Endothelial cell of coronary artery (primary cell): ENCODE measurements around the gene INF2. TPM values are rescaled to one million over a fixed set of nuclear protein-coding genes. Genes with fewer than 3 reads are reported as not detected.

Source experiments
- total RNA-seq: library from RNA; depleted of rRNA; stranded (reverse); fragments of >200 nt; gene quantifications from 2 replicates; pipeline ENCODE4 v1.2.3, GENCODE V29; 2014

INF2 gene
- total RNA-seq = 39.3 and 65.7 TPM in 2 replicates

GRCh38 chr14:104689109-104689880 lies at the start of gene INF2:
Gene INF2, plus strand, starts transcription at chr14:104689618. Its CDS starts 11,748 bp downstream, at chr14:104701366.

GRCh38 chr14:104723651-104724406 lies 34.4 kb downstream of the INF2 start, which contains the start of gene ADSS1:
Gene ADSS1, plus strand, starts transcription at chr14:104724229. Its CDS starts 42 bp downstream, at chr14:104724271.

GRCh38 chr14:104752735-104753527 lies 63.5 kb downstream of the INF2 start, which contains the start of gene SIVA1:
Gene SIVA1, plus strand, starts transcription at chr14:104753147. Its CDS starts 55 bp downstream, at chr14:104753202.

Other genes starting within 250 kb of the INF2 start
- gene C14orf180, start 109.9 kb upstream of the INF2 start, total RNA-seq = not detected in 2 replicates
- gene TMEM179, start 84.8 kb upstream of the INF2 start, total RNA-seq = under 0.01 TPM in 1 of 2 replicates, not detected in the other
- 1.4 and 7.4 TPM in 2 replicates for gene ADSS1, start 34.6 kb downstream of the INF2 start, total RNA-seq
- 99.4 and 118 TPM in 2 replicates for gene SIVA1, start 63.5 kb downstream of the INF2 start, total RNA-seq
- gene AKT1, start 106.1 kb downstream of the INF2 start, total RNA-seq = 191 and 220 TPM in 2 replicates
- 3.5 and 4.7 TPM in 2 replicates for gene ZBTB42, start 111.5 kb downstream of the INF2 start, total RNA-seq
- gene CEP170B, start 175.7 kb downstream of the INF2 start, total RNA-seq = 13.8 and 17.7 TPM in 2 replicates
- under 0.01 TPM in 2 replicates for gene PLD4, start 235.3 kb downstream of the INF2 start, total RNA-seq